NCI-H2227 (cell line): ENCODE results near the gene PACS1.
"Not testable (repeated sequence)": the region's sequence is repeated elsewhere in the genome, so short reads cannot be mapped to it uniquely, and the experiment has no call there.

Experiments used
- DNase-seq: peaks from one replicate; lab custom pipeline; 2025; ENCODE audit not compliant: unreplicated experiment; lab: John Stamatoyannopoulos, UW

PACS1 gene

GRCh38 chr11:66075273-66075672 lies 5.2 kb downstream of the PACS1 start:
- no peak for DNase-seq

DNA sequence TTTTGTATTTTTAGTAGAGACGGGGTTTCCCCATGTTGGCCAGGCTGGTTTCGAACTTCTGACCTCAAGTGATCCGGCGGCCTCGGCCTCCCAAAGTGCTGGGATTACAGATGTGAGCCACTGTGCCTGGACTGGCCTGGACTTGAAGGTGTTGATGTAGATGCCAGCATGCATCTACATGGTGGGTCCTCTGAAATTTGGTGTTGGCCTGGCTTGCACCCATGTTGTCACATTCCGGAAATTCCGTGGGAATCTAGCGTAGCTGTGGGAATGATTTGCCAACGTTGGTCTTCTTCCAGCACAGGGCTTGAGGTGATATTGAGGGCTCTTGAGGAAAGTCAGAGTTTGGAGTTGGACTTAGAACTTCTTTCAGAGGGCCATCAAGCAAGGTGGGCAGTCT lies 6.5 kb downstream of the PACS1 start:
- DNase-seq: no peak

- no peak for DNase-seq
These were observed 7.9 kb downstream of the PACS1 start for GRCh38 chr11:66077927-66078326.

DNA sequence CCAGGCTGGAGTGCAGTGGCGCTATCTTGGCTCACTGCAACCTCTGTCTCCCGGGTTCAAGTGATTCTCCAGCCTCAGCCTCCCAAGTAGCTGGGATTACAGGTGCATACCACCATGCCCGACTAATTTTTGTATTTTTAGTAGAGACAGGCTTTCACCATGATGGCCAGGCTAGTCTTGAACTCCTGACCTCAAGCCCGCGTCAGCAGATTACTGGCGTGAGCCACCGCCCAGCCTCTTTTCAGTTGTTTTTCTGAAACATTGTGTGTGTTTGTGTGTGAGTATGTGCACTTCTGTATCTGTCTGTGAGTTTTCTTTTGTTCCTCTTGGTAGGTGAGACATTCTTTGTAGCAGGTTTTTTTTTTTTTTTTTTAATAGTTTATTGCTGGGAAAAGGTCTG lies 8.9 kb downstream of the PACS1 start:
- not testable (repeated sequence) for DNase-seq

DNA sequence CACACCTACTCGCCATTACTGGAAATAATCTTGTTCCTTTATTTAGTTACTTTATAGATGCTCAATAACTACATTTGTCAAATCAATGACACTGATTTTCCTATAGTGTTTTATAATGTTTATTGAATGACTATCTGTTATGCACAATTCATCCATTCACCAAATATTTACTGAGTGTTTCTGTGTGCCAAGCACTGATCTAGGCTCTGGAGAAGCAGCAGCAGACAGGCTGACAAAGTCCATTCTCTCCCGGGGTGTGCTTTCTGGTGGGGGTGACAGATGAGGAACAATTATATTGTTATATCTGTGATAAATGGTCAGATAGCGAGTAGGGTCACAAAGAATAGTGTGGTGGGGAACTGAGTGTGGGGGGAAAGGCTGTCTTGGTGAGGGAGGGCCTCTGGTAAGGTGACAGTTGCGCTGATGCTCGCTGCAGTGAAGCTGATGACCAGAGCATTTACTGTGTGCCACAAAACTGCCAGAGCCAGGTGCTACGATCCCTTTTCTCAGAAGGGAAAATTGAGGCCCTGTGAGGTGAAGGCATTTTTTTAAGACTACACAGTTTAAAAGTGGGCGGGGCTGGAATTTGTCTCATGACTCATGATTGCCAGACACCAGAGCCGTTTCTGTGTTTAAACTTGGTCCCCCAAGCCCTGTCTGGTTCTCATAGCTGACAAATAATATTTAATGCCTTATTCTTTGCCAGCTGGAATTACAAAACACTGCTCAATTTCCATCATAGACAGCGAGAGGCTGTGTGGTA lies 10.2 kb downstream of the PACS1 start:
- DNase-seq: no peak

DNA sequence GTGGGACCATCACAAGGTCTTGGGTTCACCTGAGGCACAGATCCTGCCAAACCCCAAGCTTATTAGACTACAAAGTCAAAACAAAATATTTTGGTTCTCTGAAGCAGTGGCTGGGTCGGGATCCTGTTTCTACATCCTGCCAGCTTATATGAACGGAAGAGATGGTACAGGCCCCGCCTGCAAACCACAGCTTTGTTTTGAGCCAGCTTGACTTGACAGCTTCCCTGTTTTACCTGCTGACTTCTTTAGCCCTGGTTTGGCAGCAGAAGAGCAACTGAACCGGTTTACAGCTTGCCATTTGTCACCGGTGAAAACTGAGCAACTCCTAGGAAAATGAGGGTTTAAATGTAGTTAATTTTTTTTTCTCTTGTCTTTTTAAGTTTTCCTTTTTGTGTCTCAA lies 11.4 kb downstream of the PACS1 start:
- no peak for DNase-seq

GRCh38 chr11:66082946-66083698 lies 13.1 kb downstream of the PACS1 start:
- DNase-seq: peak; percentile 79

GRCh38 chr11:66083767-66084166 lies 13.7 kb downstream of the PACS1 start:
- DNase-seq: no peak

DNA sequence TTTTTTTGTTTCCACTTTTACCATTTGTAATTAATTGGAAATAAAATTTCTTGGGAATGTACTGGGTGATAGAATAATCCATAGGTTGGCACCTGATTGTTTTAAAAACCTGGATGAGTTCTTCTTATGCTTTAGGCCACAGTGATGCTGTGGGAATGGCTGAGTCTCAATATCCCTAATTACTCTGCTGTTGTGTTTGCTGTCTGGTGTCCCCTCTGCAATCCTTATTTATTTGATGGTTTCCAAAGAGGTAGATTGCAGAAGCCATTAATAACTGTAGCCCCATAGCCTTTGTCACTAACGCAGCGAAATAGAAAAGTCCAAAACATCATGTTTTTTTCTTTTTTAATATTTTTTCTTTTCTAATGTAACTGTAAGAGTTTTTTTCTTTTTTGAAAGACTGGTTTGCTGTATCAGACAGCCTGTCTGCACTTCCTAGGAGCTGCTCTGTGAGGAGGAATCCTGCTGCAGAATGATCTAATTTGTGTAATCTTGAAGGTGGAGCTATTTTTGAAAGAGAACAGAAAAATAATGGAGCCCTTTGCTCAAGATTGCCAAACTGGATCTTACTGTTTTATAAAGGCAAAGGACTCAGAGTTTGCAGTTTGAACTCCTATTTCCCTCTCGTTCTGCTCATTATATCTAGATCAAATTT lies 14.9 kb downstream of the PACS1 start:
- no peak for DNase-seq

DNA sequence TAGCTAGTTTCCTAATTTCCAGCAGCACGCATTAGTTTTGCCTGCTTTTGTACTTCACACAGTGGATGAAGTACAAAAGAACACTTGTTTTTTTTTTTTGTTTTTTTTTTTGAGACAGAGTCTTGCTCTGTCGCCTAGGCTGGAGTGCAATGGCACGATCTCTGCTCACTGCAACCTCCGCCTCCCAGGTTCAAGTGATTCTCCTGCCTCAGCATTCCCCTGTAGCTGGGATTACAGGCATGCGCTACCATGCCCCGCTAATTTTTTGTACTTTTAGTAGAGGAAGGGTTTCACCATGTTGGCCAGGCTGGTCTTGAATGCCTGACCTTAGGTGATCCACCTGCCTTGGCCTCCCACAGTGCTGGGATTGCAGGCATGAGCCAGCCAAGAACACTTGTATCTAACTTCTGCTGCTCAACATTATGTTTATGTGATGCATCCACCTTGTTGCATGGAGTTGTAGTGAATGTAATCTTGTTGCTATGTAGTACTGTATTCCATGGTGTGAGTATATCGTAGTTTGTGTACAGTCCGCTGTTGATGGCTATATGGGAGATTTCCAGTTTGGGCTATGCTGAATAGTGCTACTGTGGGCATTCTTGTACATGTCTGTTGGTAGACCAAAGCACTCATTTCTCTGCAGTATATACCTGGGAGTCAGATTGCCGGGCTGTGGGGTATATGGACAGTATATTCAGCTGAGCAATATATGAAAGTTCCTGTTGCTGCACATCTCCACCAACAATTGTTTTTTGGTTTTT lies 17.3 kb downstream of the PACS1 start:
- DNase-seq: no peak

- DNase-seq: no peak
These were observed 19.0 kb downstream of the PACS1 start for GRCh38 chr11:66089067-66089466.

- DNase-seq: no peak
These were observed 20.2 kb downstream of the PACS1 start for GRCh38 chr11:66090288-66090687.

GRCh38 chr11:66092125-66092524 lies 22.1 kb downstream of the PACS1 start:
- DNase-seq: not testable (repeated sequence)

DNA sequence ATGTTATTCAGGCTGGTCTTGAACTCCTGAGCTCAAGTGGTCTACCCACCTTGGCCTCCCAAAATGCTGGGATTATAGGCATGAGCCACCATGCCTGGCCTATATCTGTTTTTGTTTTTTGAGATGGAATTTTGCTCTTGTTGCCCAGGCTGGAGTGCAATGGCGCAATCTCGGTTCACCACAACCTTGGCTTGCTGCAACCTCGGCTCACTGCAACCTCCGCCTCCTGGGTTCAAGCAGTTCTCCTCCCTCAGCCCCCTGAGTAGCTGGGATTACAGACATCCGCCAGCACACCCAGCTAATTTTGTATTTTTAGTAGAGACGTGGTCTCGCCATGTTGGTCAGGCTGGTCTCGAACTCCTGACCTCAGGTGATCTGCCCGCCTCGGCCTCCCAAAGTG lies 29.7 kb downstream of the PACS1 start:
- not testable (repeated sequence) for DNase-seq

- peak; percentile 80 for DNase-seq
These were observed 30.4 kb downstream of the PACS1 start for GRCh38 chr11:66100272-66101065.

GRCh38 chr11:66101066-66101464 lies 31.0 kb downstream of the PACS1 start:
- DNase-seq: no peak

- DNase-seq: no peak
These were observed 34.1 kb downstream of the PACS1 start for GRCh38 chr11:66104057-66104638.

DNA sequence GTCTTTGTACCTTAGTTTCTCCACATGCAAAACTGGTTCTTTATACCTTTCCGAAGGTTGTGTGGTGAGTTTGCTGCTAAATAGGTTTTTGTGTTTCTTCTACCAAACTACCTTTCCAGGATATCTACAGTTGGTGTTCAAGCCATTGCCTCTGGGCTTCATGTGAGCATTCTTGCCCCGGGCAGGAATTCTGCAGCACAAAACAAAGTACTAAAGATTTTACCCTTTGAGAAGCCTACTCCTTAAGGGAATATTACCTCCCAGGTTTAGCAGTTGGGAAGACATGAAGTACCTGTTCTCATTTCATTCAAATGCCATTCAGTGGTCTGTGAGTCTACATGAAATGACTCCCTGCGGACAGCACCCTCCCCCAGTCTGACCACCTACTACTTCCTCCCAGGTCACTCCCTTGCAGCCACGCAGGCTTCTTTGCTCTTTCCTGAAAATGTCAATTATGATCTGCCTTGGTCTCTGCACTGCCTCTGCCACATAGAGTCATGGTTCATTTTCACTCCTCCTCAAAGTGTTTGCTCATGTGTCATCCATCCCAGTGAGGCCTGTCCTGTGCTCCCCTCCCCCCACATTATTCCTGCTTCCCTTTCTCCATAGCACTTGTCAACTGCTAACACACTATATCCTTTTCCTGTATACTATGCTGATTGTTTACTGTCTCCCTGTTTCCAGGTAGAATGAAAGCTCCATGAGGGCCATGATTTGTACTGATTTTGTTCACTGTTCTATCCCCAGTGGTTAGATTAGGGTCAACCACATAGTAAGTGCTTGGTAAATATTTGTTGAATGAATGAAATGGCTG lies 36.9 kb downstream of the PACS1 start:
- no peak for DNase-seq
